GM20431 (cell line): ENCODE measurements around the gene DHRSX.
"Not testable (repeated sequence)": the region's sequence is repeated elsewhere in the genome, so short reads cannot be mapped to it uniquely, and the experiment has no call there.

ENCODE experiments used
- in situ Hi-C: fragments of 300-500 bp; cut with MseI, MboI; formaldehyde crosslinking; loops from one replicate; pipeline ENCODE4 v1.15.0; 2020; ENCODE audit warnings: low sequenced_read_pairs; ENCODE audit not compliant: unreplicated experiment

Gene DHRSX

DNA sequence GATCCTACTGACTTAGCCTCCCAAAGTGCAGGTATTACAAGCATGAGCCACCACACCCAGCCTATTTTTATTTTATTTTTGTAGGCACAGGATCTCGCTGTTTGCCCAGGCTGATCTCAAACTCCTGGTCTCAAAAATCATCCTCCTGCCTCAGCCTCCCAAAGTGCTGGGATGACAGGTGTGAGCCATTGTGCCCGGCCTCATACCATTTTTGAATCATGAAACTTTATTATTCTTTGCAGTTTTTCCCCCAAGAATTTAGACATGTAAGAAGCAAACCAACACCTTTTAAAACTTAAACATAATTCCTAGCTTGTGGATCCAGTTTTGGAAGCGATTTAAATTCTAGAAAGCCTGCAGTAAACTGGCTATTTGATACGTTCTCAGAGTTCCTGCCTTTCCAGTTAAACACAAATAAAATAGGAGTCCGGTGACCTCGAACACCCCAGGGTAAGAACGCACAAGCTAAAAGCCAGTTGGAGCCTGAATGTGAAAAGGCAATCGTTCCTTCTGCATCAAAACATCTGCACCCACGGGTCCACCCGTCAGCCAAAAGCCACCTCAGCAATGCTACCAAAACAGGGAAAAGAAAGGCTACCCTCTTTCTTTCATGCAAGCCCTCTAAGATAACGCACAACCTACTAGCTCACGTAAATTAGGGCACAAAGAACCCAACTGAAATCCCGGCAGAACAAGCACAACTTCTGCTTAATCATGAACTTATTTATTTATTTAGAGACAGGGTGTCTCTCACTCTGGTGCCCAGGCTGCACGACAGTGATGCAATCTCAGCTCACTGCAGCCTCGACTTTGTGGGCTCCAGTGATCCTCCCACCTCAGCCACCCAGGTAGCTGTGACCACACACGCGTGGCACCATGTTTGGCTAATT, 39.7 kb downstream of the DHRSX start:
- in situ Hi-C loops, result not testable (repeated sequence)

DNA sequence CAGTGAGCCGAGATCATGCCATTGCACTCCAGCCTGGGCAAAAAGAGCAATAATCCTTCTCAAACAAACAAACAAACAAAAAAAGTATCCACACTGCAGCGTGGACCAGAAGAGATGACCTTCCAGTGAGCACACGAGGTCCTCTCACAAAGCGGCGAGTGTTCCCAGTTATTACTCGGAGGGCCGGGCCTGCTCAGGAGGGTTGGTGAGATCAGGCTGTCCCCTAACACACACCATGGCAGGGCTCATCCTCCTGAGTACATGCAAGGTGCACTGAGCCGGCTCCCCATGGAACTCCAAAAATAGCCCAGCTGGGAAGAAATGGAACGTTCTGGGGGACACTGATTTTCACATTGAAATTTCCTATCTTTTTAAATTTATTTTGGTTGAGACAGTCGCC, 40.7 kb downstream of the DHRSX start:
- in situ Hi-C loops, result not testable (repeated sequence)

DNA sequence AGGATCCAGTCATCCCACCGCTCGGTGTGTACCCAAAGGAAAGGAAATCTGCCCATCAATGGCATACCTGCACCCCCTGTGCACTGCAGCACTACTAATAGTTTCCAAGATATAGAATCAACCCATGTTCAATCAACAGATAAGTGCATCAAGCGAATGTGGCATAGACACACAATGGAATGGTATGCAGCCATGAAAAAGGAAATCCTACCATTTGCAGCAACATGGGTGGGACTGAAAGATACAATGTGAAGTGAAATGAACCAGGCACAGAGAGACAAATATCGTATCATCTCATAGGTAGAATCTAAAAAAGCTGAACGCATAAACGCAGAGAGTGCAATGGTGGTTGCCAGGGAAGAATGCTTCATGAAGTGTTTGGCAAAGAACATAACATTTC, 42.5 kb downstream of the DHRSX start:
- in situ Hi-C loops, result no loop called here

DNA sequence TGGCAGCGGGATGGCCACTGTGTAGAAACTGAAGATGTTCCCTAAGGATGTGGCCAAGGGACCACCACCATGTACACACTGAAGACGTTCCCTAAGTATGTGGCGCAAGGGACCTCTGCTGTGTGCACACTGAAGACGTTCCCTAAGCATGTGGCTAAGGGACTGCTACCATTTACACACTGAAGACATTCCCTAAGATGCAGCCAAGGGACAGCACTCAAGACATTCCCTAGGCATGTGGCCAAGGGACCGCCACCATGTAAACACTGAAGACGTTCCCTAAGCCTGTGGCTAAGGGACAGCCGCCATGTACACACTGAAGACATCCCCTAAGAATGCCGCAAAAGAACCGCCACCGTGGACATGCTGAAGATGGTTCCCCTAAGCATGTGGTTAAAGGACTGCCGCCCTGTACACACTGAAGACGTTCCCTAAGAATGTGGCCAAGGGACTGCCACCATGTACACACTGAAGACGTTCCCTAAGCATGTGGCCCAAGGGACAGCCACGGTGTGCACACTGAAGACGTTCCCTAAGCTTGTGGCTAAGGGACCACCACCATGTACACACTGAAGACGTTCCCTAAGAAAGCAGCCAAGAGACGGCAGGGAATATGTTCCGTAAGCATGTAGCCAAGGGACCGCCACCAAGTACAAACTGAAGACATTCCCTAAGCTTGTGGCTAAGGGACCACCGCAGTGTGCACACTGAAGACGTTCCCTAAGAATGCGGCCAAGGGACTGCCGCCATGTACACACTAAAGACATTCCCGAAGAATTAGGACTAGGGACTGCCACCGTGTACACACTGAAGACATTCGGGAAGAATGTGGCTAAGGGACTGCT, 43.3 kb downstream of the DHRSX start:
- in situ Hi-C loops, result no loop called here

DNA sequence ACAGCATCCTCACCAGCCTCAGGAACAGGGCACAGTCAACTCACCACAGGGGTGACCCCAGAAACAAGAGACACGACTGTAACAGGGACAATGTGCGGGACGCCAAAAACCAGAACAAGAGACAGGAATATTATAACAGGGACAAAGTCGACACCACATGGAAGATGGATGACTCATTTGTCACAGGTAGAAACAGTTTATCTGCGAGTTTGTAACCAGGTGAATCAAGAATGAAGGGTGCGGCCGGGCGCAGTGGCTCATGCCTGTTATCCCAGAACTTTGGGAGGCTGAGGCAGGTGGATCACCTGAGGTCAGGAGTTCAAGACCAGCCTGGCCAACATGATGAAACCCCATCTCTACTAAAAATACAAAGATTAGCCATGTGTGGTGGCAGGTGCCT, 44.7 kb downstream of the DHRSX start:
- in situ Hi-C loops, result not testable (repeated sequence)

DNA sequence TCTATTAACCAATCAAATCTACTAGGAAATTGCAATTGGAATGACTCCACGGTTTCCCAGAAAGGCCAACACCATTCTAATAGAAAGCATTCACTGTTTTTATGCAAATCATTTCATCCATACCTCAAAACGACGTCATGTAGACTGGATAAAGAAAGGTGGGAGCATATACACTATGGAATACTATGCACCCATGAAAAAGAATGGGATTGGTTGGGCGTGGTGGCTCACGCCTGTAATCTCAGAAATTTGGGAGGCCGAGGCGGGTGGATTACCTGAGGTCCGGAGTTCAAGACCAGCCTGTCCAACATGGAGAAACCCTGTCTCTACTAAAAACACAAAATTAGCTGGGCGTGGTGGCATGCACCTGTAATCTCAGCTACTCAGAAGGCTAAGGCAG, 46.2 kb downstream of the DHRSX start:
- in situ Hi-C loops, result not testable (repeated sequence)

DNA sequence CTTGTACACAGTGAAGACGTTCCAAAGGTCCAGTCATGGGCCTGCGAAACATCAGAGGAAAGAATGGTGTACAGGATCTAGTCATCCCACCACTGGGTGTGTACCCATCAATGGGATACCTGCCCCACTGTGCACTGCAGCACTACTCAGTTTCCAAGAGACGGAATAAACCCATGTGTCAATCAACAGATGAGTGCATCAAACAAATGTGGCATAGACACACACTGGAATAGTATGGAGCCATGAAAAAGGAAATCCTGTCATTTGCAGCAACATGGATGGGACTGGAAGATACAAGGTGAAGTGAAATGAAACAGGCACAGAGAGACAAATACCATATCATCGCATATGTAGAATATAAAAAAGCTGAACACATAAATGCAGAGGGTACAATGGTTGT, 48.0 kb downstream of the DHRSX start:
- in situ Hi-C loops, result no loop called here

DNA sequence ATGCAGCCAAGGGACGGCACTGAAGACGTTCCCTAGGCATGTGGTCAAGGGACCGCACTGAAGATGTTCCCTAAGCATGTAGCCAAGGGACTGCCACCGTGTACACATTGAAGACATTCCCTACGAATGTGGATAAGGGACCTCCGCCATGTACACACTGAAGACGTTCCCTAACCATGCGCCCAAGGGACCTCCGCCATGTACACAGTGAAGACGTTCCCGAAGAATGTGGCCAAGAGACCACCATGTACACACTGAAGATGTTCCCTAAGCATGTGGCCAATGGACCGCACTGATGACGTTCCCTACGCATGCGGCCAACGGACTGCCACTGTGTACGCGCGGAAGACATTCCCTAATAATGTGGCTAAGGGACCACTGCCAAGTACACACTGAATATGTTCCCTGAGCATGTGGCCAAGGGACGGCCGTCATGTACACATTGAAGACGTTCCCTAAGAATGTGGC, 48.4 kb downstream of the DHRSX start:
- in situ Hi-C loops, result no loop called here

DNA sequence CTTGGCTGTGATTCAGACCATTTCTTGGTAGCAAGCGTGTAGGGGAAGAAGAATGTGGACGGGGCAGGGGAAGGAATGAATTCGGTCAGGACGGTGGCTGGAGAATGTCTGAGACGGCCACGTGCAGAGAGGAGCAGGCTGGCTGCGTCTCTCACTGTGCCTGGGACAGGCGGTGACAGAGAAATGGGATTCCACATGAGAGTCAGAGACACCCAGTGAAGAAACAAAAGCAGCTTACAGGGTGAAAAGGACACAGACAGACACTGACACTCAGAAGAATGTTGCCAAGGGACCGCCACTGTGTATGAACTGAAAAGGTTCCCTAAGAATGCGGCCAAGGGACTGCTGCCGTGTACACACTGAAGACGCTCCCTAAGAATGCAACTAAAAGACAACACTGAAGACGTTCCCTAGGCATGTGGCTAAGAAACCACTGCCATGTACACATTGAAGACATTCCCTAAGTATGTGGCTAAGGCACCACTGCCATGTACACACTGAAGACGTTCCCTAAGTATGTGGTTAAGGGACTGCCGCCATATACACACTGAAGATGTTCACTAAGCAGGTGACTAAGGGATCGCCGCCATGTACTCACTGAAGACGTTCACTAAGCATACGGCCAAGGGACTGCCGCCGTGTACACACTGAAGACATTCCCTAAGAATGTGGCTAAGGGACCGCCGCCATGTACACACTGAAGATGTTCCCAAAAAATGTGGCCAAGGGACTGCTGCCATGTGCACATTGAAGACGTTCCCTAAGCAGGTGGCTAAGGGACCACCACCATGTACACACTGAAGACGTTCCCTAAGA, 49.1 kb downstream of the DHRSX start:
- in situ Hi-C loops, result no loop called here

DNA sequence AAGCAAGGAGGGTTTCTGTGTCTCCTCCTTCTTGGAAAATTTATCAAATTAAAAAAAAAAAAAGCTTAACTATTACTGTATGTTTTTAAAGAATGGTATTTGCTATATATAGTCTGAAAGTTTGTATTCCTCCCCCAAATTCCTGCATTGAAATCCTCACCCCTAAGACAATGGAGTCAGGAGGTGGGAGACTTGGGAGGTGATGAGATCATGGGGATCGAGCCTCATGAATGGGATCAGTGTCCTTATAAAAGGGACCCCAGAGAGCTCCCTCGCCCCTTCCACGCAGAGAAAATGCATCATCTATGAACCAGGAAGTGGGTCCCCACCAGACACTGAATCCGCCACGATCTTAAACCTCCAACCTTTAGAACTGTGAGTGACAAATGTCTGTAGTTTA, 50.1 kb downstream of the DHRSX start:
- in situ Hi-C loops, result no loop called here

DNA sequence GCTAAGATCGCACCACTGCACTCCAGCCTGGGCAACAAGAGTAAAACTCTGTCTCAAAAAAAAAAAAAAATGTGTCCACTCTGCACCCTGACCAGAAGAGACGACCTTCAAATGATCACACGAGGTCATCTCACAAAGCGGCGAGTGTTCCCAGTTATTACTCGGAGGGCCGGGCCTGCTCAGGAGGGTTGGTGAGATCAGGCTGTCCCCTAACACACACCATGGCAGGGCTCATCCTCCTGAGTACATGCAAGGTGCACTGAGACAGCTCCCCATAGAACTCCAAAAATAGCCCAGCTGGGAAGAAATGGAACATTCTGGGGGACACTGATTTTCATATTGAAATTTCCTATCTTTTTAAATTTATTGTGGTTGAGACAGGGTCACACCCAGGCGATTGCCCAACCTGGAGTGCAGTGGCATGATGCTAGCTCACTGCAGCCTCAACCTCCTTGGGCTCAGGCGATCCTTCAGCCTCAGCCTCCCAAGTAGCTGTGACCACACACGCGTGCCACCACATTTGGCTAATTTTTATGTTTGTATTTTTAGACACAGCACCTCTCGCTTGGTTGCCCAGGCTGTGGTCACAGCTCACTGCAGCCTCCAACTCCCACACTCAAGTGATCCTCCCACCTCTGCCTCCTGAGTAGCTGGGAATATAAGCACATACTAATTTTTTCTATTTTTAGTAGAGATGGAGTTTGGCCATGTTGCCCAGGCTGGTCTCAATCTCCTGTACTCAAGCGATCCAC, 51.5 kb downstream of the DHRSX start:
- in situ Hi-C loops, result no loop called here

DNA sequence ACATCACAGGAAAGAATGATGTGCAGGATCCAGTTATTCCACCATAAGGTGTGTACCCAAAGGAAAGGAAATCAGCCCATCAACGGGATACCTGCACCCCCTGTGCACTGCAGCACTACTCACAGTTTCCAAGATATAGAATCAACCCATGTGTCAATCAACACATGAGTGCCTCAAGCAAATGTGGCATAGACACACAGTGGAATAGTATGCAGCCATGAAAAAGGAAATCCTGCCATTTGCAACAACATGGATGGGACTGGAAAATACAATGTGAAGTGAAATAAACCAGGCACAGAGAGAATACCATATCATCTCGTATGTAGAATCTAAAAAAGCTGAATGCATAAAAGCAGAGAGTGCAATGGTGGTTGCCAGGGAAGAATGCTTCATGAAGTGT, 53.3 kb downstream of the DHRSX start:
- in situ Hi-C loops, result no loop called here

DNA sequence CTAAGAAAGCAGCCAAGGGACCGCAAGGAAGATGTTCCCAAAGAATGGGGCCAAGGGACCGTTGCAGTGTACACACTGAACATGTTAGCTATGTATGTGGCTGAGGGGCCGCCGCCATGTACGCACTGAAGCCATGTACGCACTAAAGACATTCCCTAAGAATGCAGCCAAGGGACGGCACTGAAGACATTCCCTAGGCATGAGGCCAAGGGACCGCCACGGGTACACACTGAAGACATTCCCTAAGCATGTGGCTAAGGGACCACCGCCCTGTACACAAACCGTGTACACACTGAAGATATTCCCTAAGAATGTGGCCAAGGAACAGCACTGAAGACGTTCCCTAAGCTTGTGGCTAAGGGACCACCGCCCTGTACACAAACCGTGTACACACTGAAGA, 54.0 kb downstream of the DHRSX start:
- in situ Hi-C loops, result no loop called here

DNA sequence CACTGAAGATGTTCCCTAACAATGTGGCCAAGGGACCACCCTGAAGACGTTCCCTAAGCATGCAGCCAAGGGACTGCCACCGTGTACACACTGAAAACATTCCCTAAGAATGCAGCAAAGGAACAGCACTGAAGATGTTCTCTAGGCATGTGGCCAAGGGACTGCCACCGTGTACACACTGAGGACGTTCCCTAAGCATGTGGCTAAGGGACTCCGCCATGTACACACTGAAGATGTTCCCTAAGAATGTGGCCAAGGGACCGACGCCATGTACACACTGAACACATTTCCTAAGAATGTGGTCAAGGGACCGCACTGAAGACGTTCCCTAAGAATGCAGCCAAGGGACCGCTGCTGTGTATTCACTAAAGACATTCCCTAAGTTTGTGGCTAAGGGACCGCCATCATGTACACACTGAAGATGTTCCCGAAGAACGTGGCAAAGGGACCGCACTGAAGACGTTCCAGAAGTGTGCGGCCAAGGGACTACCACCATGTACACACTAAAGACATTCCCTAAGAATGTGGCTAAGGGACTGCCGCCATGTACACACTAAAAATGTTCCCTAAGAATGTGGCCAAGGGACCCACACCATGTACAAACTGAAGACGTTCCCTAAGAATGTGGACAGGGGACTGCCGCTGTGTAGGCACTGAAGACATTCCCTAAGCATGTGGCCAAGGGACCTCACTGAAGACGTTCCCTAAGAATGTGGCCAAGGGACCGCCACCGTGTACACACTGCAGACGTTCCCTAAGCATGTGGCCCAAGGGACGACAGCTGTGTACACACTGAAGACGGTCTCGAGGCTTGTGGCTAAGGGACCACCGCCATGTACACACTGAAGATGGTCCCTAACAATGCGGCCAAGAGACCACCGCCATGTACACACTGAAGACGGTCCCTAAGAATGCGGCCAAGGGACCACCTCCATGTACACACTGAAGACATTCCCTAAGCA, 54.8 kb downstream of the DHRSX start:
- in situ Hi-C loops, result no loop called here

DNA sequence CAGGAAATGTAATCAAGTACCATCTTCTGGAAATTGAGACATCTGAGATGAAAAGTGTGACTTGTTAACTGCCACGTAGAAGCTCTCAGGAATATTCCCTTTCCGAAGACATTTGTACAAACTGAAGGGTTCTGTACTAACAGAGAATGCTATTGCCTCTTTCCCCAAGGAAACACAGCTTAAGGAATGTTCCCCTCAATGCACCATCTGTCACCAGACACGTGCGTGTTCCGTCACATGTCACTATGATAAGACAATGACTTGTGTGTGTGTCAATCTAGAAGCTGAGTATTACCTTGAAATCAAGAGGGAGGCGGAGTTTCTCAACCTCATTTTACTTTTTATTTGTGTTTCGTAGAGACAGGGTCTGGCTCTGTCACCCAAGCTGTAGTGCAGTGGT, 58.1 kb downstream of the DHRSX start:
- in situ Hi-C loops, result no loop called here

DNA sequence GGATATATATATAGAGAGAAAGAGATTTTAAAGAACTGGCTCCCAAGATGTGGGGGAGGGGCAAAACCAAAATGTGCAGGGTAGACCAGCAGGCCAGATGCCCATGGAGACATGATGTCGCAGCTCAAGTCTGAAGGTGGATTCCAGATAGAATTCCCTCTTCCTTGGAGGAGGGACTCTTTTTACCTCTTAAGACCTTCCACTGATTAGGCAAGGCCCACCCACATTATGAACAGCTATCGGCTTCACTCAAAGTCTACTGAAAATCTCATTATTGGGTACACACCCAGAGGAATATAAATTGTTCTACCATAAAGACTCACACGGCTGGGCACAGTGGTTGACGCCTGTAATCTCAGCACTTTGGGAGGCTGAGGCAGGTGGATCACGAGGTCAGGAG, 59.3 kb downstream of the DHRSX start:
- in situ Hi-C loops, result no loop called here

DNA sequence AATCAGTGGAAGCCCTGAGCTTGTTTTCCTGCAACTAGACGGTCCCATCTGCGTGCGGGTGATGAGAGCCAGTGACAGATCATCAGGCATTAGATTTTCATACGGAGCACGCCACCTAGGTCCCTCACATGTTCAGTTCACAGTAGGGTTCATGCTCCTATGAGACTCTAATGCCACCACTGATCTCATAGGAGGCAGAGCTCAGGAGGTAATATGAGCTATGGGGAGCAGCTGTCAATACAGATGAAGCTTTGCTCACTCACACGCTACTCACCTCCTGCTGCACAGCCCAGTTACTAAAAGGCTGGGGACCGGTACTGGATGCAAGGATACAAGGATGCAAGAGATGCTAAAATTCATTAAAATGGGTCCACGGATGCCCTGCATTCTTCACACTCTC, 61.2 kb downstream of the DHRSX start:
- in situ Hi-C loops, result no loop called here

DNA sequence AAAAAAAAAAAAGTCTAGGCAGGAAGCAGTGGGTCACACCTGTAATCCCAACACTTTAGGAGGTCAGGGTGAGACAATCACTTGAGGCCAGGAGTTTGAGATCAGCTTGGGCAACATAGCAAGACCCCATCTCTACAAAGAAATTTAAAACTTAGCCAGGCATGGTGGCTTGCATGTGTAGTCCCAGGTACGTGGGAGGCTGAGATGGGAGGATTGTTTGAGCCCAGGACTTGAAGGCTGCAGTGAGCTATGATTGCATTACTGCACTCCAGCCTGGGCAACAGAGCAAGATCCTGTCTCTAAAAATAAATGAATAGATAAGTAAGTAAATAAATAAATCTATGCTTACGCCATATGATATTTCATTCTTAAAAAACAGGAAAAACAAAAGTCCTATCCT, 65.3 kb downstream of the DHRSX start:
- in situ Hi-C loops, result no loop called here
